Fibroblast of the aortic adventitia (primary cell): ENCODE data around the gene PPP1R37. TPM values are rescaled to one million over a fixed set of nuclear protein-coding genes. Genes with fewer than 3 reads are reported as not detected.

Source experiments
- DNase-seq: peaks from one replicate; pipeline ENCODE4 v3.0.0-alpha.2; 2010; ENCODE audit warnings: low read depth
- H3K4me3 ChIP-seq: 2 replicates; pipeline ENCODE4 v1.5.1; 2011; ENCODE audit warnings: low read depth, mild to moderate bottlenecking, control low read depth, low read length, moderate library complexity
- CTCF ChIP-seq: IDR thresholded peaks from 2 replicates; pipeline ENCODE4 v1.5.1; 2011; ENCODE audit warnings: mild to moderate bottlenecking, low read length, control low read depth, inconsistent platforms; ENCODE audit not compliant: insufficient read depth
- total RNA-seq: library from RNA; depleted of rRNA; stranded (reverse); fragments of >200 nt; gene quantifications from 2 replicates; pipeline ENCODE4 v1.2.3, GENCODE V29; 2012; ENCODE audit warnings: low replicate concordance

The PPP1R37 gene
- total RNA-seq, 1 donor, result 28.0 TPM

GRCh38 chr19:45159210-45159970 lies 66.4 kb downstream of the PPP1R37 start:
- DNase-seq, result no peak
- no peak for TF ChIP-seq CTCF
- no peak overlapping the region for H3K4me3 ChIP-seq

DNA sequence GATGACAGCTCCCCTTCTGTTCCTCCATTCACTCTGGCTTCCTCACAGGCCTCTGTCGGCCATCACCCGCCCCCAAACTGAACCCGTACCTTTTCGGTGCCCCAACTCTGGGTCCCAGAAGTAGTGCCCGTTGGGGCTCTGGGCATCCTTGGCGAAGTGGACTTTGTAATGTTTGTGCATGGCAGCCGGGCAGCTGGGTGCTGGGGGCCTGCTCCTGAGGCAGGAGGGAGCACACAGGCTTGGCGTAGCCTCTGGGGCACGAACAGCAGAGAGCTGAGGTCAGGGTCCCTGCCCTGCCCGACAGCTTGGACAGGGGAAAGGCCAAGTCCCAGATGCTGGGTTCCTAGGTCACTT lies 67.0 kb downstream of the PPP1R37 start:
- no peak for DNase-seq
- TF ChIP-seq CTCF, result no peak
- H3K4me3 ChIP-seq, result no peak overlapping the region

GRCh38 chr19:45160870-45161737 lies 68.1 kb downstream of the PPP1R37 start, which contains the start of gene NKPD1:
NKPD1 (minus strand) TSS chr19:45160982; CDS start chr19:45160150, 832 bp downstream.
- no peak within 1 kb of the TSS for H3K4me3 ChIP-seq
- no peak for TF ChIP-seq CTCF
- no peak for DNase-seq

GRCh38 chr19:45161738-45162607 lies 69.0 kb downstream of the PPP1R37 start:
- H3K4me3 ChIP-seq, result no peak overlapping the region
- DNase-seq, result peak; percentile 26

GRCh38 chr19:45162608-45163143 lies 69.7 kb downstream of the PPP1R37 start:
- TF ChIP-seq CTCF, result no peak
- no peak for DNase-seq
- H3K4me3 ChIP-seq, result no peak overlapping the region

More at GRCh38 chr19:45161738-45162607, 69.0 kb downstream of the PPP1R37 start:
- TF ChIP-seq CTCF, result peak; percentile 73

DNA sequence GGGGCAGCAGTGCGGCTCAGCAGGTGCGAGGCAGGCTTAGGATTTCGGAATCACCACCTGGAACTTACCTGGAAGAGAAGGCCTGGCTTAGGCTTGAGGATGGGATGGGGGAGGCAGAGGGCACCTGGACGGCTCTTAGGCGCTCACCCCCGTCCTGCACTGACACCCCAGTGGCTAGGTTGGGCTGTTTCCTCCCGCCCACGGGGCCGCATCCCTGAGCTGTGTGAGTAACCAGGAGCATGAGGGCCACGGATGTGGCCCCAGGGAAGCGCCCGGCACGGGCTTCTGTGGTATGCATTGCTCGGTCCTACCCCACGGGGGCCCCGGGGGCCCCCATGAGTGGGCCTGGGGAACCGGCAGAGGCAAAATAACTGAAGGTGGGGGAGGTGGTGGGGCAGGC lies 70.2 kb downstream of the PPP1R37 start:
- TF ChIP-seq CTCF, result no peak
- H3K4me3 ChIP-seq, result no peak overlapping the region
- DNase-seq, result no peak
